ENCODE data around the gene SNTA1. TPM values are rescaled to one million over a fixed set of nuclear protein-coding genes. Genes with fewer than 3 reads are reported as not detected.
A peak's percentile ranks its signal among the peaks of the same experiment; 100 is the strongest.

Gene SNTA1
- total and polyA plus RNA-seq, 9 of the 15 experiments (the other 6 are each of a cell fraction or from before 2014, with no cell fraction given): 1.2 to 40.8 (median 20.3) TPM

DNA sequence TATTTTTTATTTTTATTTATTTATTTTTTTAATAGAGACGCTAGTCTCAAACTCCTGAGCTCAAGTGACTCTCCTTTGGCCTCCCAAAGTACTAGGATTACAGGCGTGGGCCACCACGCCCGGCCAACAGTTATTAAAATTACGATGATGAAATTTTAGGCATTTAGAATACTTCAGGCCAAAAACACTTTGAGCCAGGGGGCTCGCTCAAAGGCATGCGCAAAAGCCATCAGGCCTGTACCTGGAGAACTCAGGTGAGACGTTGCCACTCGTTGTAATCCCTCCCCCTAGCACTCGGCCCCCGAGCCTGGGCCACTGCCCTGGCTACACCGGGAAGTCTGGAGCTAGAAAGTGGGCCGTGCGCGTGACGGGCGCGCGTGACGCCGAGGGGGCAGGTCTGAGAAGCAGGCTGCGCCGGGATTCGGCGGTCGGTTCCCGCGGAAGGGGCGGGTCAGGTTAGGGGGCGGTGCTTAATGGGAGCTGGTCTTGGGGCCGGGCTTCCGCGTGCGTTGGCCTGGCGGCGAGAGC lies 46.0 kb upstream of the SNTA1 start (continued):
- 0 out of 2 replicates have a peak, but pooled peaks have one; percentile 7 for TF ChIP-seq ZNF79 (CRISPR knock-in tag; IDR thresholded peaks at IDR 0.05; ENCODE audit: low read depth)
- TF ChIP-seq, protein P1, sequence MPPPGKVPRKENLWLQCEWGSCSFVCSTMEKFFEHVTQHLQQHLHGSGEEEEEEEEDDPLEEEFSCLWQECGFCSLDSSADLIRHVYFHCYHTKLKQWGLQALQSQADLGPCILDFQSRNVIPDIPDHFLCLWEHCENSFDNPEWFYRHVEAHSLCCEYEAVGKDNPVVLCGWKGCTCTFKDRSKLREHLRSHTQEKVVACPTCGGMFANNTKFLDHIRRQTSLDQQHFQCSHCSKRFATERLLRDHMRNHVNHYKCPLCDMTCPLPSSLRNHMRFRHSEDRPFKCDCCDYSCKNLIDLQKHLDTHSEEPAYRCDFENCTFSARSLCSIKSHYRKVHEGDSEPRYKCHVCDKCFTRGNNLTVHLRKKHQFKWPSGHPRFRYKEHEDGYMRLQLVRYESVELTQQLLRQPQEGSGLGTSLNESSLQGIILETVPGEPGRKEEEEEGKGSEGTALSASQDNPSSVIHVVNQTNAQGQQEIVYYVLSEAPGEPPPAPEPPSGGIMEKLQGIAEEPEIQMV (tag; conservative IDR thresholded peaks at IDR 0.05; ENCODE audit: low read depth): no peak
- TF ChIP-seq DIDO1 (tag; IDR thresholded peaks at IDR 0.05; ENCODE audit: low read depth): no peak
- TF ChIP-seq ZKSCAN8 (CRISPR knock-in tag; IDR thresholded peaks at IDR 0.05): no peak
- no peak for TF ChIP-seq ZMIZ1 (IDR thresholded peaks at IDR 0.05; ENCODE audit: low read depth in 2 of 2, low read length in 2 of 2)
- TF ChIP-seq PTBP1 (IDR thresholded peaks at IDR 0.05; ENCODE audit: low read depth, low read length): no peak
- TF ChIP-seq ZFP1 (CRISPR knock-in tag; IDR thresholded peaks at IDR 0.05): no peak
- TF ChIP-seq MYNN (IDR thresholded peaks at IDR 0.05): no peak
- no peak for TF ChIP-seq MYNN (CRISPR knock-in tag; IDR thresholded peaks at IDR 0.05)
- no peak for TF ChIP-seq ZNF431 (CRISPR knock-in tag; IDR thresholded peaks at IDR 0.05)
- TF ChIP-seq, protein P2, sequence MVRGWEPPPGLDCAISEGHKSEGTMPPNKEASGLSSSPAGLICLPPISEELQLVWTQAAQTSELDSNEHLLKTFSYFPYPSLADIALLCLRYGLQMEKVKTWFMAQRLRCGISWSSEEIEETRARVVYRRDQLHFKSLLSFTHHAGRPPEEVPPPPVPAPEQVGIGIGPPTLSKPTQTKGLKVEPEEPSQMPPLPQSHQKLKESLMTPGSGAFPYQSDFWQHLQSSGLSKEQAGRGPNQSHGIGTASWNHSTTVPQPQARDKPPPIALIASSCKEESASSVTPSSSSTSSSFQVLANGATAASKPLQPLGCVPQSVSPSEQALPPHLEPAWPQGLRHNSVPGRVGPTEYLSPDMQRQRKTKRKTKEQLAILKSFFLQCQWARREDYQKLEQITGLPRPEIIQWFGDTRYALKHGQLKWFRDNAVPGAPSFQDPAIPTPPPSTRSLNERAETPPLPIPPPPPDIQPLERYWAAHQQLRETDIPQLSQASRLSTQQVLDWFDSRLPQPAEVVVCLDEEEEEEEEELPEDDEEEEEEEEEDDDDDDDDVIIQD (CRISPR knock-in tag; IDR thresholded peaks at IDR 0.05): no peak
- 0 out of 2 replicates have a peak, but pooled peaks have one; percentile 41 for TF ChIP-seq SREBF1 (IDR thresholded peaks at IDR 0.05; ENCODE audit: borderline replicate concordance, low read depth, low read length)
- TF ChIP-seq MAFK (IDR thresholded peaks at IDR 0.05; ENCODE audit: low read length): no peak
- TF ChIP-seq ZBTB26 (CRISPR knock-in tag; IDR thresholded peaks at IDR 0.05): no peak
- TF ChIP-seq CHD2 (IDR thresholded peaks at IDR 0.05; ENCODE audit: low read depth, low read length): no peak
- TF ChIP-seq ARHGAP35 (IDR thresholded peaks at IDR 0.05; ENCODE audit: partially characterized antibody): no peak
- no peak for TF ChIP-seq SRSF1 (IDR thresholded peaks at IDR 0.05; ENCODE audit: low read depth, low read length)
- no peak for TF ChIP-seq ZC3H4 (CRISPR knock-in tag; IDR thresholded peaks at IDR 0.05; ENCODE audit: borderline replicate concordance)
- no peak for TF ChIP-seq ZNF277 (CRISPR knock-in tag; IDR thresholded peaks at IDR 0.05; ENCODE audit: borderline replicate concordance)
- TF ChIP-seq RUNX1 (IDR thresholded peaks at IDR 0.05; ENCODE audit: low read depth): no peak
